TTC549 (cell line): ENCODE data around the gene SRI.

ENCODE experiments used
- FAIRE-seq: peaks from 2 replicates; lab custom pipeline; 2012; peaks lifted over from hg19 to GRCh38; lab: Jason Lieb, UNC

SRI gene

DNA sequence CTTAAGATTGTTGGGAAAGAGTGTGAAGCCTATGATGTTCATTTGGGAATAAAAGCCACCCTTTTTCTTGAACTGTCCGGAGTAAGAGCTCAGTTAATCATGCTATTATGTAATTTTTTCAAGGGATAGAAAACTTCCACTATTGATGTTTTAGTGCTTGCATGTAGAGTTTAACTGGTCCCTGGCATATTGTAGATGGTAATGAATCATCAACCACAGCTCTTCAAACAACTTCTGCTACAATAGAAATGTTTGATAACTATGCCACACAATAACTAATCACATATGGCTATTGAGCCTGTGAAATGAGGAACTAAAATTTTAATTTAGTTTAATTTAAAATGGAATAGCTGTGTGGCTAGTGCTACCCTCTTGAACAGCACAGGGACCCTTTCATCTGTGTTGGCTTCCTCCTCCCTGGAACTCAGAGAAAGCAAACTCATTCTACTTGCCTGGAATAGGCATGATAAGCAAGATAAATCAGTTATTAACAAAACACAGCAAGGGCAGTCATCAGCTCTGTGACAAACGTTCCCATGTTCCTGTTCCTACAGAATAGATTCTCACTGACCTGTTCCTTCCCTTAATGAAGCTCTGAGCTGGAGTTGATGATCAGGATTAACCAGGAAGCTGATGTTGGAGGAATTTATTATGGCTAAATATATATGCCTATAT is 4.9 kb upstream of the SRI start:
- no peak for FAIRE-seq

GRCh38 chr7:88223265-88223664 is 3.4 kb upstream of the SRI start:
- no peak for FAIRE-seq

DNA sequence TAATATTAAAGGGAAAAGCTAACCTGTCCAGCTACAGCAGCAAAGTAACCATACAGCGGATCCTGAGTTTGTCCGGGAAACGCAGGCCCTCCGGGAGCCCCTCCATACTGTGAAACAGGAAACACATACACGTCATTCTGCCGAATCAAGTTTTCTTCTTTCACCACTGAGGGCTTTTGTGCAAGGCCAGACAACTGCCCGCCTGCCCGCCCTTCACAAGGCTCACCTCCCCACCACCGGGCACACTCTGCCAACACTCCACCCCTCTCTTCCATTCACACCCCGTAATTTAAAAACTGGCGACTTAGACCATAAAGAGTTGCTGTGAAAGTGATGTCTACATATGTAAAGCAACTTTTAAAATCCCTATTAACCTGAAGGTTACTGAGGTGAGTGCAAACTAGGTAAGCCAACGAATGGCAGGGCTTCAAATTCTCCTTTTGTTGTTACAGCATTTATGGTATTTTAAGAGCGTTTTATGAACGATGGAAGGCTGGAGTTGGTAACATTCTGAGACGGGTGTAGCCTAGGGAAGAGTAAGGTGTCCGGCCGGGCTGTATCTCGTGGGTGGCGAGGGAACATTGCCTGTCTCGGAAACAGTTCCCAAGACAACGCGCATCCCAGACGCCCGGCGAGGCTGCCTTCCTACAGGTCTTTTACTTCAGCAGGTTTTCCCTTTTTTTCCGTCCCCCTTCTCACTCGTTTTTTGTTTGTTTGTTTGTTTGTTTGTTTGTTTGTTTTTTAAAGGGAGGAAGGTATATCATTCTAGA is 817 bp downstream of the SRI start:
- FAIRE-seq = no peak

DNA sequence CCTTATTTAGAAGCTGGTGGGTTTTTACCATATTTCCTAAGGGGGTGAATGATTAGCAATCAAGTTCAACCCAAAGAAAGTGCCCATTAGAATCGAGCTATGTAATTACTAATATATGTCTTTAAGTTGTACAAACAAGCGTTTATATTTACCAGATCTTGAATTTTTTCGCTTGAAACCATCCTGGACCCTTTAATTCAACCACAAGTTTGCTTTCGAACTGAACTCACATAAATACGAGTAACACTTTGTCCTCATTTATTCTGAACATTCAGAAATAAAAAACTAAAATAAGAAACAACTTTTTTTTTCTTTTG is 1.5 kb downstream of the SRI start:
- no peak for FAIRE-seq

DNA sequence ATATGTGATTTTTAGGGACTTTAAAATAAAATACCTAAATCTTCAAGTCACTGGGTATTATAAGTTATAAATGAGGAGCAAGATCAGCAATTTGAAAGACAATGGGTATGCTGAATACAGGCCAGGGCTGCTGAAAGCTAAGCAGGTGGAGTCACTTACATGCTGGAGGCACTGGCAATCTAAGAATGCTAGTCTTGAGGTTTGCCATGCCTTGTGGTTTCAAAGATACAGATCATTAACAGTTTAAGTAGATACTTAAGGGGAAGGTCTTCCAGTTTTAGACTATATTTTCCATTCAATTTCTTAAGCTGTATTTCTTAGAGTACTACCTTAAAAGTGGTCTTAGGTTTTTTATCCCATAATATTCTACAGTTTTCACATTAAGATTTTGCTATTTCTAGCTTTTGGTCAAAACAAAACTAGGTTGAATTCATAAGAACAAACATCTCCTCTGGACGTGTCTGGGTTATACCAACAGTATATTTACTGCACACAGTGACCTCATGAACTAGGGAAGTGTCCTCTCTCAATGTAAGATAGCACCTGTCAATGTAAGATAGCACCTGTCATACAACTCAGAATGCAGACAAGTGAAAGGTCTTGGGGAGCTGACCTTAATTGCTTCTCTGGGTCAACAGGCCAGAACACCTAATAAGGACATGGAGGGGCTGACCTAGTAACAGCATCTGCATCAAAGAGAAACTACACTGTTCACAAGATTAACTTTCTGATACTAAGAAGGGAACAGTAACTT is 2.0 kb downstream of the SRI start:
- no peak for FAIRE-seq

DNA sequence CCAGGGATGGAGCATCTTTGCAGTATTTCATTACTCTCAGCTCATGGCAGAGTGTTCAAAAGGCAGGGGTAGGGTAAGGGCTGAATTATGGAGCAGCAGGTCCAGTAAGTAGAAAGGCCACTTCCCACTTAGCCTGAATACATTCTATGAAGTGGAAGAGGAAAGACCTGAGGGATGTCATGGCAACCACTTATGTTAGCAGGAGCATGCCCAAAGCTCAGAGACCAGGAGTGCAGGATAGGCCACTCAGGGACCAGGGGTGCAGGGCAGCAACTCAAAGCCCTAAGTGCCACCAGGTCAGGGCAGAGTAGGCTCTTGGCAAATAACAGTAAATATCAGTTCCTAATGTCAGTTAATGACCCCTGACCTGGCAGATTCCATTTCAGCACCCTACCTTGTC is 3.6 kb downstream of the SRI start:
- FAIRE-seq = no peak

DNA sequence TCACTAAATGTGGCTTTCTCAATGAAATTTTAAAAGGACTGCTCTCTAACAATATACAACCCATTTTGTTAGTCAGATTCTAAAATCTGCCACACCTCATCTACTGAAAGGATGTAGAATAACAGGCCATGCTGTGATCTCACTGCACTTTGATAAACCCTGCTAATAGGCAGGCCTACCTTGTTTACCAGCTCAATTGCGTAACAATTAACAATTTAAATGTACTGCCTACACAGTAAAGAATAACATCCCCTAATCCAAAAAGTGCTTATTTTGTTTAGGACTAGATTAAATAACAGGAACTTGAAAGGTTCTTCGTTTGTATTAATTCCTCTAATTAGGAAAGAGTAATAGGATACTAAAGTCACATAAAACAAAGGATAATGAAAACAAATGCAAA is 4.5 kb downstream of the SRI start:
- no peak for FAIRE-seq

- peak; percentile 72 for FAIRE-seq
Measured at GRCh38 chr7:88214456-88214855, 5.4 kb downstream of the SRI start.

DNA sequence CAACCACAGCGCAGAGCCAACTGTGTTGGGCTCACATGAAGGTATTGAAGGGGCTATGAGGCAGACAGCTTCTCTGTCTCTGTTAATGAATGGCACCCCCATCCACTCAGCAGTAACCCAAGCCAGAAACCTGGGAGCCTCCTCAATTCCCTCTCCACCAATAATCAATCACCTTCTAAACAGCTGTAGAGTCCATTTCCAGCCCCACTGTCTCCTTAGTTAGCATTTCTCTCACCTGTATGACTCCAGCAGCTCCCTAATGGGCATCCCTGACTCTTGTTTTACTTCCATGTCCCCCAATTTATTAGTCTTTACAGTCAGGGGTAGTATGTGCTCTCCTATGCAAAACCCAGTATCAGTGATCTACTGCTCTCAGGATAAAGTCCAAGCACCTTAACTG is 6.9 kb downstream of the SRI start:
- no peak for FAIRE-seq

GRCh38 chr7:88208521-88208920 is 11.3 kb downstream of the SRI start:
- no peak for FAIRE-seq

DNA sequence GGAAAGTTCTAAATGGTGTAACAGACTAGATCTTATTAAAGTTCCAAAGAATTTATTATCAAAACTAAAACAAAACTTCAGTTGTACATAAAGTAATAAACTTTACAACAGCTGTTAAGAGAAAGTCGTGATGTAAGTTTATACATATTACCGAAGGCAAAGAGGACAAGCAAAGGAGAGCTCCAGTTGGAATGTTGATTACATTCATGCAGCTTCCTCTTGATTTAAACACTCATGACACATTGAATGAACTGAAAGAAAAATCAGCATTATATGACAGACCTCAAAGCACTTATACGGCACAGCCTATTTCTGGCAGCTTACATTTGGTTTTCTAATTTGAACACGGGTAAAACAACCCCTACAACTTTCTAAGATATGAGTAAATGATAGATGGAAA is 13.6 kb downstream of the SRI start:
- no peak for FAIRE-seq

DNA sequence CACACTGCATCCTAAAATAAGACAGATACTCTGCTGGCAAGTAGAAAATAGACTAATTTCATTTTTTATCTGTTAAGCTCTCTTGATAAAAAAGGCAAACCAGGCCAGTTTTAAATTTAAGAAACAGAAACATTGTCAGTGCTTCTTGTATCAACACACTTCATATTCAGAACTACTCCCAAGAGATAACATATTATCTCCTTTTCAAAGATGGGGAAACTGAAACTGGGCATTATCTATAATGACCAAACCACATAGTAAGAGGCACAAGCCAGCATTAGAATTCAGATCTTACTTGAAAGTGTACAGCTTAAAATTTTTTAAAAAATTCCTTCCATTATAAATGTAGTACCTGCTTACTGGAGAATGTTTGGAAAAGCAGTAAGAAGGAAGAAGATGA is 14.7 kb downstream of the SRI start:
- no peak for FAIRE-seq

DNA sequence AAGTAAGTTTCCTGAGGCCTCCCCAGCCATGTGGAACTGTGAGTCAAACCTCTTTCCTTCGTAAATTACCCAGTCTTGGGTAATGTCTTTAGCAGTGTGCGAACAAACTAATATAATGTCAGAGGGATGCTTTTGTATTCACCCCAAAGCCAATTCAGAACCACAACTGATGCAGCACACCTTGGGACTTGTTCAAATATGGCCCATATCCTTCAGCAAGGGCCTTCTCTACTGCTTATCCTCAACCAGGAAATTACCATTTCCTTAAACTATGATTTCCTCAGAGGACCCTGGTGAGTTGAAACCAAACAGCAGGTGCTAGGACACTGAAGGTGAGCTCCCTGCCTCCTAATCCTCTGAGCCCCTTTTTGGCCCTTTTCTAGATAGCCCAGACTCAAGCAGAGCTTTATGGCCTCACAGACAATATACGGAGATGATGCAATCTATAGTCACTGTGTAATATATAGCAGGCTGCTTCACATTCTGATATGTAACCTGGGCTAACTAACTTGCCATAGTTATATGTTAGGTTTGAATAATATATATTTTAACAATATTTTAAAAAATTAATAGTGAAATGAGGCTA is 15.2 kb downstream of the SRI start:
- FAIRE-seq = no peak

DNA sequence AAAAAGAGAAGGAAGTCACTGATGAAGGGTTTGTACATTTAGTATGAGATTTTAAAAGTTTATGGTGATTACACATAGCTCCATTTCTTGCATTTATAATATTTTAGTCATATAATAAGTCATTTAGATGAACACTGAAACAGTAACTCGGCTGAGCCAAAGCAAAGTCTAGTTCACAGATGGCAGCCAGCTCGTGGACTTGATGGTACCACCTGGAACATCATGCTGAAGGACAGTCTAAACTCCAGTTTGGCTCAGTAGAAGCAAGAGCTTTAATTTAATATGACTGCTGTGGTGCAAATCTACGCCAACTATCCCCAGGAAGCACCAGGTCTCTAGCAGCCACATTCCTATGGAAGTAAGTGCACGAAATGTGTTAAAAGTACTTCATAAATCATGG is 16.4 kb downstream of the SRI start:
- no peak for FAIRE-seq

GRCh38 chr7:88202799-88203198 is 17.0 kb downstream of the SRI start:
- FAIRE-seq = no peak

DNA sequence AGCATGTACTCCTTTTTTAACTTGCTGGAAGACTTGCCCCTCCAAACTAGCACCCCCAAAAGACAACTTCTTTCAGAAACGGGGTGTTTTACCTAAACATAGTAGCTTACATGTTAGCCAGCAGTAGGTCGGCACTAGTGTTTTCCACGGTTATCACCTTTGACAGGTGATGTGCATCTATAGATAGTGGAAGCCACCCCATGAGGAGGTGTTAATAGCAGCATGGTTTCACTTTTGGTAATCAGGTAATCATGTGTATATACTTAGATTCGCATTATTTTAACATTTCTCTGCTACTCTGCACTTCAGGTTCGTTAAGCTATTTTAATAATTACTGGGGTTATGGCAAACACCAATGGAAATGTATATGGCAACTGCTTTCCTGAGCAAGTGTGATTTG is 17.6 kb downstream of the SRI start:
- FAIRE-seq = no peak

GRCh38 chr7:88201305-88201704 is 18.5 kb downstream of the SRI start:
- FAIRE-seq = no peak

GRCh38 chr7:88200789-88201188 is 19.0 kb downstream of the SRI start:
- no peak for FAIRE-seq

- no peak for FAIRE-seq
Measured at GRCh38 chr7:88200261-88200660, 19.6 kb downstream of the SRI start.

- FAIRE-seq = no peak
Measured at GRCh38 chr7:88191911-88192310, 27.9 kb downstream of the SRI start.

GRCh38 chr7:88185650-88186049 is 34.2 kb downstream of the SRI start:
- no peak for FAIRE-seq

DNA sequence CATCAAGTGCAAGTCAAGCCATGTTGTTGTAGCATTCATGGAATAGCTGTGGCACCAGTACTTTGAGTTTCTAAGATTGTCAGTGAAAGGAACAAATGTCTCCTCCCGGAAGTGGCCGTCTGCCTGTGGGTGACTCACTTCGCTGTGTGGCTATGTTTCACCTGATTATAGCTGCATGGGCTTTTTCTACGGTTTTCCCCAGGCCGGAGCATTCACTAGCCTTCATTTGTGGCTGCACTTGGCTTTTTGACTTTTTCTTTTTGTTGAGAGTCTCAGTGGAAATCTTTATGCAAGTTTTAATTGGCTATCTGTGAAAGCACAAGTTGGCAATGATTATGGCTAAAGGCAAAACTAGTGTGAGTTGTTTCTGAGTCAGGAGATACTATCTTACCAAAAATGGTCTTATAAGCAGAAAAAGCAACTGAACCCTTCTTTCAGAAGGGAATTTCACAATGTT is 35.0 kb downstream of the SRI start:
- no peak for FAIRE-seq

DNA sequence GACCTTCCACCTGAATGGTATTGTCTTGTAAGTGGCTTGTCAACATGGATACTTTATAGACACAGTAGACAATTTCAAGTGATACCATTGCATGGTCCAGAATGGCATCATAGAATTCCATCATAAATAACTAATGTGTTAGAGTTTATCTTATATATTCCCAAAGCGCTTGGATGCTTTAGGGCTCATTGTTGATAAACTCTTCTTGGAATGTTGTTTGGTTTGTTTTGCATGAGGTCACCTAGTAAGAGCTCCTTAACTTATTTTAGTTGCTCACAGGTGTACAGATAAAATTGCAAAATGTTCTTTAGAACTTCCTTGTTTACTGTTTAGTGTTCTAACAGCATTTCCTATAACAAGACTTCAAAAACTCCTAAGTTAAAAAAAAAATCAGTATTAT is 36.8 kb downstream of the SRI start:
- FAIRE-seq = no peak
